ENCODE results near the gene UGT1A3. TPM values are rescaled to one million over a fixed set of nuclear protein-coding genes. Genes with fewer than 3 reads are reported as not detected.

The UGT1A3 gene
- total and polyA plus RNA-seq, 2 donors (not counting 1 experiment from before 2014, with no cell fraction given): not detected

GRCh38 chr2:233799087-233799665, 70.3 kb downstream of the UGT1A3 start:
- H3K27me3 ChIP-seq (replicated peaks in 1 of 4; ENCODE audit: control extremely low read depth in 1 of 4, control insufficient read depth in 3 of 4, insufficient read depth in 4 of 4, low read length in 3 of 4): peaks cover 0 to 4% (median 0%) of the 10 kb centered on the region in 4 experiments
- no peak overlapping the region for H3K27ac ChIP-seq (ENCODE audit: low read length in 2 of 2)
- Mint-ChIP-seq H3K9me3 (ENCODE audit: insufficient read depth) (peaks cover 2% of the 10 kb centered on the region), H3K27me3 (peaks cover 13% of the 10 kb centered on the region), H3K4me1 (no peaks in the 10 kb centered on the region), H3K27ac (no peak overlapping the region), H3K4me3 (no peak overlapping the region)
- H3K36me3 ChIP-seq (replicated peaks in 1 of 2; ENCODE audit: control extremely low read depth in 1 of 2, control insufficient read depth in 1 of 2, extremely low read depth in 1 of 2, insufficient read depth in 2 of 2, low read length in 1 of 2): no peaks in the 10 kb centered on the region
- intact Hi-C loops (cut with micrococcal nuclease): no loop called here
- no peaks in the 10 kb centered on the region for H3K79me2 ChIP-seq (ENCODE audit: control insufficient read depth, insufficient read depth, low read length)
- DNase-seq: no peak
- H3K4me3 ChIP-seq (ENCODE audit: control extremely low read depth in 1 of 5, extremely low read depth in 1 of 5, insufficient read depth in 1 of 5, low read depth in 2 of 5, low read length in 4 of 5): no peak overlapping the region
- POLR2A ChIA-PET: no interaction called here
- H2AFZ ChIP-seq (ENCODE audit: insufficient read depth, low read depth, low read length, poor library complexity, severe bottlenecking): no peak overlapping the region
- H3K4me1 ChIP-seq (ENCODE audit: control insufficient read depth in 2 of 2, insufficient read depth in 2 of 2, low read length in 2 of 2): no peaks in the 10 kb centered on the region
- no peak overlapping the region for H3K4me2 ChIP-seq (replicated peaks; ENCODE audit: low read depth, low read length, poor library complexity, severe bottlenecking)
- H3K9ac ChIP-seq (ENCODE audit: low read length): no peak overlapping the region
- 51% methylated on average over 4 of the region's 7 CpGs for WGBS (ENCODE audit: insufficient coverage)
- CTCF ChIA-PET: no interaction called here
- no peaks in the 10 kb centered on the region for H3K9me3 ChIP-seq (ENCODE audit: control extremely low read depth in 1 of 3, control insufficient read depth in 2 of 3, insufficient read depth in 1 of 3, low read length in 2 of 3)
- no peak for TF ChIP-seq EZH2 (IDR thresholded peaks at IDR 0.05; ENCODE audit: borderline replicate concordance, insufficient read depth, low read depth, low read length, poor library complexity, severe bottlenecking)
- no peak for TF ChIP-seq CTCF (IDR thresholded peaks at IDR 0.05)
- no peaks in the 10 kb centered on the region for H4K20me1 ChIP-seq (ENCODE audit: control insufficient read depth, insufficient read depth, low read length, poor library complexity, severe bottlenecking)
- ATAC-seq (ENCODE audit: low read depth): no peak

GRCh38 chr2:233799716-233800115, 70.9 kb downstream of the UGT1A3 start:
- peaks cover 17% of the 10 kb centered on the region for H3K27me3 Mint-ChIP-seq
- Histone ChIP-seq H2AFZ (ENCODE audit: insufficient read depth, low read depth, low read length, poor library complexity, severe bottlenecking) (no peak overlapping the region), H3K4me3 (ENCODE audit: control extremely low read depth in 1 of 5, extremely low read depth in 1 of 5, insufficient read depth in 1 of 5, low read depth in 2 of 5, low read length in 4 of 5) (no peak overlapping the region), H3K9me3 (ENCODE audit: control extremely low read depth in 1 of 3, control insufficient read depth in 2 of 3, insufficient read depth in 1 of 3, low read length in 2 of 3) (no peaks in the 10 kb centered on the region), H3K27me3 (replicated peaks in 1 of 4; ENCODE audit: control extremely low read depth in 1 of 4, control insufficient read depth in 3 of 4, insufficient read depth in 4 of 4, low read length in 3 of 4) (peaks cover 0 to 4% (median 0%) of the 10 kb centered on the region in 4 experiments), H3K9ac (ENCODE audit: low read length) (no peak overlapping the region), H3K4me1 (ENCODE audit: control insufficient read depth in 2 of 2, insufficient read depth in 2 of 2, low read length in 2 of 2) (no peaks in the 10 kb centered on the region), H3K36me3 (replicated peaks in 1 of 2; ENCODE audit: control extremely low read depth in 1 of 2, control insufficient read depth in 1 of 2, extremely low read depth in 1 of 2, insufficient read depth in 2 of 2, low read length in 1 of 2) (no peaks in the 10 kb centered on the region), H3K4me2 (replicated peaks; ENCODE audit: low read depth, low read length, poor library complexity, severe bottlenecking) (no peak overlapping the region), H3K79me2 (ENCODE audit: control insufficient read depth, insufficient read depth, low read length) (no peaks in the 10 kb centered on the region), H4K20me1 (ENCODE audit: control insufficient read depth, insufficient read depth, low read length, poor library complexity, severe bottlenecking) (no peaks in the 10 kb centered on the region), H3K27ac (ENCODE audit: low read length in 2 of 2) (no peak overlapping the region)
- H3K4me1 Mint-ChIP-seq: no peaks in the 10 kb centered on the region
- WGBS (ENCODE audit: insufficient coverage): 44% methylated on average over 4 of the region's 5 CpGs
- POLR2A ChIA-PET: no interaction called here
- peaks cover 2% of the 10 kb centered on the region for H3K9me3 Mint-ChIP-seq (ENCODE audit: insufficient read depth)
- DNase-seq (no peak), ATAC-seq (ENCODE audit: low read depth) (no peak)
- CTCF ChIA-PET: no interaction called here
- no peak for TF ChIP-seq EZH2 (IDR thresholded peaks at IDR 0.05; ENCODE audit: borderline replicate concordance, insufficient read depth, low read depth, low read length, poor library complexity, severe bottlenecking)
- TF ChIP-seq CTCF (IDR thresholded peaks at IDR 0.05): no peak
- no peak overlapping the region for H3K27ac Mint-ChIP-seq
- intact Hi-C loops (cut with micrococcal nuclease): no loop called here
- H3K4me3 Mint-ChIP-seq: no peak overlapping the region

All from B cell (primary cell).